ENCODE data around the gene TSPAN3.

DNA sequence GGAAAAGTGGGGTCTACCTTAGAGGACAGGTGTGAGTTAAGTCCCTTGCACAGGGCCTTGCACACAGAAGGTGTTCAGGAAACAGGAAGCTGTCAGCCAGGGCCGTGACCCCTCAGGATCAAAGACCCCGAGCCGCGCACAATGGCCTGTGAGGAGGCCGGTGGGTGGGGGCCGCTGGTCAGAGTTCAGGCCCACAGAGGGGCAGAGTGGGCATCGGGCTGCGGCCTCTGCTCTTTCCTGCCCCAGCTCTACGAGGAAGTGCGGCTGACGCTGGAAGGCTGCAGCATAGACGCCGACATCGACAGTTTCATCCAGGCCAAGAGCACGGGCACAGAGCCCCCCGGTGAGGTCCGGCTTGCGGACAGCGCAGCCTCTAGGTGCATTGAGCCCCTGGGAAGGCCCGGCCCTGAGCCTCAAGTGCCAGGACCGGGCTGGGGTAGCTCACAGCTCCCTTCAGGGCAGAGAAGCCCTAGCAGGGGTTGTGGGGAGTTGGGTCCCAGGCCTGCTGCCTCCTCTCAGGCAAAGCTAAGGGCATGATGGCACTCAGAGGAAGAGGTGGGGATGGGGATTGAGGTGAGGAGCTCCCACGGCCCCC lies 38.8 kb downstream of the TSPAN3 start:
- TF ChIP-seq, protein P1, sequence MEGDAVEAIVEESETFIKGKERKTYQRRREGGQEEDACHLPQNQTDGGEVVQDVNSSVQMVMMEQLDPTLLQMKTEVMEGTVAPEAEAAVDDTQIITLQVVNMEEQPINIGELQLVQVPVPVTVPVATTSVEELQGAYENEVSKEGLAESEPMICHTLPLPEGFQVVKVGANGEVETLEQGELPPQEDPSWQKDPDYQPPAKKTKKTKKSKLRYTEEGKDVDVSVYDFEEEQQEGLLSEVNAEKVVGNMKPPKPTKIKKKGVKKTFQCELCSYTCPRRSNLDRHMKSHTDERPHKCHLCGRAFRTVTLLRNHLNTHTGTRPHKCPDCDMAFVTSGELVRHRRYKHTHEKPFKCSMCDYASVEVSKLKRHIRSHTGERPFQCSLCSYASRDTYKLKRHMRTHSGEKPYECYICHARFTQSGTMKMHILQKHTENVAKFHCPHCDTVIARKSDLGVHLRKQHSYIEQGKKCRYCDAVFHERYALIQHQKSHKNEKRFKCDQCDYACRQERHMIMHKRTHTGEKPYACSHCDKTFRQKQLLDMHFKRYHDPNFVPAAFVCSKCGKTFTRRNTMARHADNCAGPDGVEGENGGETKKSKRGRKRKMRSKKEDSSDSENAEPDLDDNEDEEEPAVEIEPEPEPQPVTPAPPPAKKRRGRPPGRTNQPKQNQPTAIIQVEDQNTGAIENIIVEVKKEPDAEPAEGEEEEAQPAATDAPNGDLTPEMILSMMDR (IDR thresholded peaks at IDR 0.05) = no peak
- TF ChIP-seq POLR2A (IDR thresholded peaks at IDR 0.05) = no peak
